Activated CD4-positive, alpha-beta T cell treated with anti-CD3 and anti-CD28 coated beads, Interleukin-2, Interleukin-6, amounts not matched to agents 100 ng/mL and 50 ng/mL, durations not matched to agents 16 hours and 8 hours (primary cell): ENCODE measurements around the gene DENND2A.
"Not testable (repeated sequence)": the region's sequence is repeated elsewhere in the genome, so short reads cannot be mapped to it uniquely, and the experiment has no call there.

Experiments used
- DNase-seq: peaks from one replicate; pipeline ENCODE4 v3.0.0-alpha.2; 2020

The DENND2A gene

GRCh38 chr7:140644761-140645160 lies 4.1 kb upstream of the DENND2A start:
- DNase-seq: not testable (repeated sequence)

DNA sequence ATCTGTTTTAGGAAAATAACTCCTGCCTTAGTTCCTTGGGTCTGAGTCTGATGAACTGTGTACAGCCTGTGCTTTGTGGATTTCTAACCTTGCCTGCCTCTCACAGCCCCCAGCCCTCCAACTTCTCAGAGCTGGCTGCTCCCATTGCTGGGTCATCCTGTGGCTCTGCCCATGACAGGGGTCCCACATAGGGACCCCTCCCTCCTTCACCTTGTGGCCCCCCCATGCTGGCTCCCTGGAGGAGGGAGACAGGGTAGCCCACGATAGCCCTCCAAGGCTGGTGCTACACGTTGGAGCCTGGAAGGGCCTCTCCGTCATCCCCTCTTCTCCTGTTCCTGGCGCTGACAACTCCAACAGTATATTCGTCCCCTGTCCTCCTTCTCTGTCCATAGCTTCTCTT lies 2.8 kb upstream of the DENND2A start:
- DNase-seq: no peak

DNA sequence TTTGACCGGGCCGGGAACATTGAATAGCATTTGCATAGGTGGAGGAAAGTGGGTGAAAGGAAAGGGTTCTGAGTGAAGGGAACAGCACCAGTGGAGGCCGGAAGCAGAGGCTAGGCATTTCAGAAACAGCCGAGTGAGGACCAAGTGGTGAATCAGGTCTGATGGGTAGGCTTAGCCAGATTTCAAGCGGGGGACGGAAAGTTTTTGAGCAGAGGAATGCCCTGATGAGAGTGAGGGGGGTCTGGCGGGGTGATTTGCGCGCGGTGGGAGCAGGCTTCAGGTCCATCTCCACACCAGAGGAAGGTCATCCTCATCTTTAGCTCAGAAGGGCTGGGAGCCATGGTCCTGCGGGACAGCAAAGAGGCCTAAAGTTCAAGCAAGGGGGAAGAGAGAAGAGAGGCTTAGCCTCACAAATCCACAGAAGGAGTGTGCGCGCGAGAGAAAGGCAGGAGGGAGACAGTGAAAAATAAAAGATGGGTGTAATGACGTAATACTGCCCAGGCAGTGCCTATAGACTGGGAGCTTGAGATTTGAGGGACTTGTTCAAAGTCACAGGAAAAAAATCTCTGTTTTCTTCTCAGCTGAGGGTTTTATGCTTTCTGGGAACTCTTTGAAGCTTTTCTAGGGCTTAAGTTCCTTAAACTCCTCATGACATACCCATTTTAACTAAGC lies 1.0 kb upstream of the DENND2A start:
- no peak for DNase-seq

DNA sequence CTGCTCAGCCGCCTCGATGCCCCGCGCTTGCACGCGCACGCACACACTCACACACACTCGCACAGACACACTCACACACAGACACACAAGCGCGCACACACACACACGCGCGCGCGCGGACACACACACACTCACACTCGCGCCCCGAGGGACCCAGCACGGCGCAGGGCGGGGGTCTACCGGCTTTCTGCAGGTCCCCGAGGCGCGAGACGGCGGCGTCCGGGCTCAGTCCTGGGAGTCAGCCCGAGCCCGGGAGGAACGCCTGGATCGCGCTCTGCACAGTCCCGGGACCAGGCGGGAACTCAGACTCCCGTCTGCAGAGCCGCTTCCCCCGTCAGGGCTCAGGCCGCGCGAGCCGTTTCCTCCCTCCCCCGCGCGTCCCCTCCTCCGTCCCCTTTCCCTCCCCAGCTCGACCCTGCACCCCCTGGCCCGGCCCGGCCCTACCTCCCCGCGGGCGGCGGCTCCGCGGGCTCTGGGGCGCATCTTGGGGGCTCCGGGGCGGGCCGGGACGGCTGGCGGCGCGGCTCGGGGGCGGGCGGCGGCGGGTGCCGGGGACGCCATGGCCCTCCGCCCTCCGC lies 464 bp downstream of the DENND2A start:
- DNase-seq: no peak

DNA sequence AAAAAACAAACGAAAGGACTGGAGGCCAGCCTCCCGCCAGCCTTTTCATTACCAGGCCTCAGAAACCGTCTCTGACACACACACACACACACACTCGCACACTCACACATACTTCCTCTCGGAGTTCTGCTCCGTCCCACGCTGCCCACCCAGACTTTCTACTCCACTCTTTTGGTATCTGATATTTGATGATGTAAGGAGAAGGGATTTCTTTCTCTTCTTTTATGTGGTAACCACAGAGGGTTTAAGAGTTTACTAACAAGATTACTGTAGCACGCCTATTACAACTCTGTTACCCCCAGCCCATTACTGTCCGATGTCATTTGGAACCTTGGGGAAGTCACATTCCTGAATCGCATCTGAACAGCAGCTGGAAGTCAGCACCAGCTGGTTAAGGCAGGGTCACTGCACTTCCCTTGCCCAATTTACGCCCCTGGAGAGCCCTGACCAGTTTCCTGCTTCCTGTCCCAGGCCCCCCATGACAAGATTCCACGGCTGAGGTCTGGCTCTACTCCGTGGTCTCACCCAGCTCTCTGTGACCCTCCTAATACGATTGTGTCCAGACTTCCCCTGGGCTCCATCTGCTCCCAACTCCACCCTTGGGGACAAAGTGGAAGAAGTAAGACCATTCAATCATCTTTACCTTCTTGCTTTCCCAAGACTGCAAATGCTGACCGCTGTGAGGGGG lies 1.1 kb downstream of the DENND2A start:
- no peak for DNase-seq

GRCh38 chr7:140638173-140638791 lies 2.3 kb downstream of the DENND2A start:
- DNase-seq: no peak

- DNase-seq: no peak
These were observed 3.2 kb downstream of the DENND2A start for GRCh38 chr7:140637400-140637799.

DNA sequence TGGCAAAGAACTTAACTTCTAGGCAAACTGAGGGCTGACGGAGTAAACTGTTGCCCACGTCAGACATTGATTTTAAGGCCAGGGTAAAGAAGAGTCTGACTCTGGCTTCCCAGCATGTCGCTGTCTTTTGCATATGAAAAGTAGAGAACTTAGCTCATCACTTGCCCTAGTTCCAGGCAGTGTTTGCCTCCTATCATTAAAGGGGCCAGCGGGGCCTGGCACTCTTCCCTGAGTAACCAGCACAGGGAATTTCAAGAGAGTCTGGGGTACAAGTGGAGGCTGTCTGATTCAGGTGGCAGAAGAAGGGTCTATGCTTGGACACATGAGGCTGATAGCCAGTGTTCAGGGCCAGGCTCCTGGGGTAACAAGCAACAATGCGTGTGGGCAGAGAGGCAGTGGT lies 4.8 kb downstream of the DENND2A start:
- no peak for DNase-seq

DNA sequence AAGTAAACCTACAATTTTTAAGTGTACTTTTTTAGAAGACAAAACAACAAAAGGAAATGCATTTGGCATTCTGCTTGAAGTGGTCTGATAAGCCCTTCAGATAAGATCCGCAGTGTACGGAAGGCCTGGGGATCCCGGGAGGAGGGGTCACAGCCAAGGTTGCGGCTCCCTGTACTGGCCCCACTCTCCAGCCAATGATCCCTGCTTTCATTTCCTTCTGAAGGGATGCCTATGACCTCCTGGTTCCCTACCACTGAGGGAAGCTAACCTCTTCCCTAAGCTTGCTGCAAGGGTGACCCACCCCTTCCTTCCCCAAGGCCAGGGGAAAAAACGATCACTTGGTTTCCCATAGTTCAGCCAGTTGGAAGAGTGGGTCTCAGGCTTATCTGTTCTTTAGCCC lies 5.3 kb downstream of the DENND2A start:
- no peak for DNase-seq

GRCh38 chr7:140631602-140632001 lies 9.0 kb downstream of the DENND2A start:
- no peak for DNase-seq

GRCh38 chr7:140631021-140631420 lies 9.6 kb downstream of the DENND2A start:
- DNase-seq: no peak

DNA sequence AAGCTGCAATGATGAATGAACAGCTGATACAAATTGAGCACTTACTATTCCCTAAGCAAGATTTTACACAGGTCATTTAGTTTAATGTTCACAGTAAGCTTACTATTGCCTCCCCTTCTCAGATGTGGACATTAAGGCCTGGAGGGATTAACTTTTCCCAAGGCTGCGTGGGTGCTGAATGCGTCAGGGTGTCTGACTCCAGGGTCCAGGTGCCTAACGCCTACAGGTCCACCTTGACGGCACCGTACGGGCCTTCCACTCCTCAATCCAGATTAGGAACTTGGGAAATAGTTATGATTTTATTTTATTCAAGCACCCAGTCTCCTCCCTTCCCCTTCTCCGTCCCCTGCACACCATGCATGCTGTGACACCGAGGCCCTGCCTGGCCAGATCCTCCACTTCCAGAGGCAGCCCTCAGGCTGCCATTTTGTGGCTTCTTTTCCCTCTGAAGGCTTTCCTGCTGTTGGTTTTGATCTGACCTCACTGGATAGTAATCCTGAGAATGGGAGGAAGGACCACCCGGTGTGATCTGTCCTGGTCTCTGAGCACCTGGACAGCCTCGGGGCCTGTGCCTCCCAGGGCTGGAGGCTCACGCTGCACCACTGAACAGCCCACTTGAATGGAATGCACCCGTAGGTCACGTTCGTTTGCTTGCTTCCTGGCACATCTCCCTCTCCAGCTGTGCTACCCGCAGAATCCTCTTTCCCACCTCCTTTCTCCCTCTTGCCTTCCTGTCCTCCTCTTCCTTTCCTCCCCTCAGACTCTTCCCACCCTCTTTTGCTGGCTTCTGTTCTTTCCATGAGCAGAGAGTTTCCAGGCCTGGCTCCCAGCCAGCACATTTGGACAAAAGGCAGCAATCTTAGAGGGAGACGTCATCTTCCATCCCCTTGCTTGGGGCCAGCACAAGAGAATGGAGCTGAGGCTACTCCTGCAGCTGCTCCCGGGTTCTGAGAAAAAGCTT lies 14.4 kb downstream of the DENND2A start:
- no peak for DNase-seq

DNA sequence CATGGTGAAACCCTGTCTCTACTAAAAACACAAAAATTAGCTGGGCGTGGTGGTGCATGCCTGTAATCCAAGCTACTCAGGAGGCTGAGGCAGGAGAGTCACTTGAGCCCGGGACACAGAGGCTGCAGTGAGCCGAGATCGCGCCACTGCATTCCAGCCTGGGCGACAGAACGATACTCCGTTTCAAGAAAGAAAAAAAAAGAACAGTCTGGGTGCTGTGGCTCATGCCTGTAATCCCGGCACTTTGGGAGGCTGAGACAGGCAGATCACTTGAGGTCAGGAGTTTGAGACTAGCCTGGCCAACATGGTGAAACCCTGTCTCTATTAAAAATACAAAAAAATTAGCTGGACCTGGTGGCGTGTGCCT lies 15.4 kb downstream of the DENND2A start:
- DNase-seq: not testable (repeated sequence)

- DNase-seq: no peak
These were observed 16.0 kb downstream of the DENND2A start for GRCh38 chr7:140624392-140625191.

DNA sequence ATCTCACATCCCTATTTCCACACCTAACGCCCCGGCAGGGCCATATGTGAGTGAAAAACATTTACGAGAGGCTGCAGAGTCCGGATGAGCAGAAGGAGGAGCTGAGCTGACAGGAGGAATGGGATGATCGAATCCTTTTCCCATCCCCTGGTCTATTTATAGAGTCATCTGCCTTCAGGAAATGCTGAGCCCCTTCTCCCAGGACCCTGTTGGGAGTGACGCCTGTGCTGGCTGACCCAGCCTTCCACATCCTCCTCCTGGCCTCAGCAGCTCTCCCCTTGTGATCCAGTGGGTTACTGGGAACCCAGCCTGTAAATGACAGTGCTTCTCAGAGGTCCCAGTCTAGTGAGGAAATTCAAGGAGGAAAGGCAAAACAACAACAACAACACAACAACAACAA lies 16.6 kb downstream of the DENND2A start:
- no peak for DNase-seq

DNA sequence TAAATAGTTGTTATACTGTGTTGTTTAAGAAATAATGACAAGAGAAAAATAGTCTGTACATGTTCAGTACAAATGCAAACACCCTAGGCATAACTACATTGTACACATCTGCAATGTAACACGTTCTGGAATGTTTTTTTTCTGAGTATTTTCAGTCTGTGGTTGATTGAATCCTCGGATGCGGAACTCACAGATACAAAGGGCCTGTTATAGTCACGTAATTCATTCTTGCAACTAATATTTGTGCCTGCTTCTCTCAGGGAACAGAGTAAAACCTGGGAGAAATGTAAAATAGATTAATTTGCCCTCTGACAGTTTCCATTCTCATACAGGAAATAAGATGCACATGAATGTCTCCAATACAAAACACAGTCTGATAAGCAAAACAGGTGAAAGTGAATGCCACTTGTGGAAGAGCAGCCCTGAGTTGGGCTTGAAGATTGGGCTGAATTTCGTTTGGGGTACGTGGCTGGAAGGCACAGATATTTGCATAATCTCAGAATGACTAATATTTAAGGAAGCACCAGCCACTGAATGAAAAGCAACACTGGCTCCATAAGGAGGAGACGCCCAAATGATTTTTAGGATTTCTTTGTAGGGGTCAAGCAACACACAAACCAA lies 19.1 kb downstream of the DENND2A start:
- DNase-seq: no peak

DNA sequence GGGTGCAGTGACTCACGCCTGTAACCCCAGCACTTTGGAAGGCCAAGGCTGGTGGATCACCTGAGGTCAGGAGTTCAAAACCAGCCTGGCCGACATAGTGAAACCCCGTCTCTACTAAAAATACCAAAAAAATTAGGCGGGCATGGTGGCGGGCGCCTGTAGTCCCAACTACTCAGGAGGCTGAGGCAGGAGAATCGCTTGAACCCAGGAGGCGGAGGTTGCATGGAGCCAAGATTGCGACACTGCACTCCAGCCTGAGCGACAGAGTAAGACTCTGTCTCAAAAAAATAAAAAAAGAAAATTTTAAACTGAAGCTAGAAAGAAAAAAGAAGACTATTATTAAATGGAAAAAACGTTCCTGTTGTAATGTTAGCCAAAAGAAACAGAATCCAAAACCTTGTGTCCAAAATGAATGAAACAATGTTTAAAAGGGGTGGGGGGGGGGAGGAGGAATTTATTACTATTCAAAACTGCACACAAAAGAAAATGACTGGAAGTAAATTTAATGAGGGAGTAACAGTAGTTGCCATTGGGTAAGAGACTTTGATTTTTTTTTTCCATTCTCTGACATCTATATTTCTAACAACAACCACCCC lies 20.6 kb downstream of the DENND2A start:
- DNase-seq: not testable (repeated sequence)

DNA sequence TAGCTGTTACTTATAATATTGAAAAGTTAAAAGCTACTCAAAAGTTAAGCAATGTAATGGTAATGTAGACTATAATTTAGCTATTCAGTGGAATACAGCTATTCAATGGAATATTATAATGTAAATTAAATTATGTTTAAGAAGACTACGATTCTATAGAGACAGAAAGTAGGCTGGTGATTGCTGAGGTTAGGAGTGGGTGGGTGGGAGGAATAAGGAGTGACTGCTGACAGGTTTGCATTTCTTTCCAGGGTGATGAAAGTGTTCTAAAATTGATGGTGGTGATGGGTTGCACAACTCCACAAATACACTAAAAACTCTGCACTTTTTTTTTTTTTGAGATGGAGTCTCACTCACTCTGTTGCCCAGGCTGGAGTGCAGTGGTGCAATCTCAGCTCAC lies 21.4 kb downstream of the DENND2A start:
- DNase-seq: no peak

GRCh38 chr7:140618306-140618705 lies 22.3 kb downstream of the DENND2A start:
- no peak for DNase-seq

DNA sequence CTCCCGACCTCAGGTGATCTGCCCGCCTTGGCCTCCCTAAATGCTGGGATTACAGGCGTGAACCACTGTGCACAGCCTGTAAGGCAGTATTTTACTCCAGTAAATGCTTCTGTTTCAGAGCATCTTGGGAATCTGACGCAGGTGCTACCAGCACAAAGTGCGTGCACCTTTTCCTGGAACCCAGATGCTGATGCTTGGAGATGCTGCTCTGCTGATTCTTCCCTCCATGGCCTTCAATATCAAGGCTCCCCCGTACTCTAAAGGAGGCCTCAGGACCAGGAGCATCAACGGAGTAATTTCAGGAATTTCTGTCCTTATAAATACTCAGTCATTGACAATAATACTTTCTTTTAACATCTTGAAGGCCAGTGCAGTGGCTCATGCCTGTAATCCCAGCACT lies 23.5 kb downstream of the DENND2A start:
- DNase-seq: no peak

GRCh38 chr7:140616328-140616727 lies 24.3 kb downstream of the DENND2A start:
- DNase-seq: no peak
